Measurements from ENCODE around the gene TAF5L.

The TAF5L gene

GRCh38 chr1:229625915-229626831 is at the start of gene TAF5L, which contains the start of gene URB2:
Gene TAF5L, minus strand, starts transcription at chr1:229626122. Its CDS starts 11,640 bp downstream, at chr1:229614482.
Gene URB2, plus strand, starts transcription at chr1:229626247. Its CDS starts 1,387 bp downstream, at chr1:229627634.
- peak; percentile 85 to 86 for DNase-seq

- no peak for DNase-seq
These were observed 49.5 kb upstream of the TAF5L start for GRCh38 chr1:229675396-229675795.

DNA sequence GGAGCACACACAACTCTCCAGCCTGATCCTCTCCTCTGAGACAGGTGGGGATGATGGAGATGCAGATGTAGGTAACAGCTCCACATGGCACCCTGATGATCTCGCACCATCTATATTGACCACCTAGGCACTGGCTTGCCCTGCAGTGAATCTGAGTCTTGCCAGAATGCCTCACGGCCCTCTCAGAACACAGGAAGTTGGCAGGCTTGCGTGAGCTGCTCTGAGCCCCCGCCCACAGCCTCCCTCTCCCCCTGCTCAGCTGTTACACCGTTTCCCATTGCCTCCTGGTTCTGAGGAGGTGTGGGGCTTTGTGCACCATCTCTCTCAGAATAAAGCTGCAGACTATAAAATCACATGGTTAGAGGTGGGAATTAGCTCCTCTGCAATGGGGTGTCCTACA is 48.1 kb upstream of the TAF5L start:
- DNase-seq: no peak

GRCh38 chr1:229672246-229672645 is 46.3 kb upstream of the TAF5L start:
- DNase-seq: no peak

DNA sequence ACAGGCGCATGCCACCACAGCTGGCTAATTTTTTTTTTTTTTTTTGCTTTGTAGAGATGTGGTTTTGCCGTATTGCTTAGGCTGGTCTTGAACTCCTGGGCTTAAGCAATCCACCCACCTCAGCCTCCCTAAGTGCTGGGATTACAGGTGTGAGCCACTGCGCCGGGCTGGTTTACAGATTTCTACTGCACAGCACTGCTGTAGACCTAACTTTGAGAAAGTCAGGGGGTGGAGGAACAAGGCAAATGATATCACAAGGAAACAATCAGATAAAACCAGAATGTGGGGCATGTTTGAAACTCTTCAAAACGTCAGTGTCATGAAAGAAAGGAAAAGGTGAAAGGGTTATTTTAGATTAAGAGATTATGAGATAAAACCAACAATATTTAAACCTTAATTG is 45.4 kb upstream of the TAF5L start:
- DNase-seq: no peak

GRCh38 chr1:229669333-229669732 is 43.4 kb upstream of the TAF5L start:
- no peak for DNase-seq

GRCh38 chr1:229666585-229666984 is 40.7 kb upstream of the TAF5L start:
- no peak for DNase-seq

DNA sequence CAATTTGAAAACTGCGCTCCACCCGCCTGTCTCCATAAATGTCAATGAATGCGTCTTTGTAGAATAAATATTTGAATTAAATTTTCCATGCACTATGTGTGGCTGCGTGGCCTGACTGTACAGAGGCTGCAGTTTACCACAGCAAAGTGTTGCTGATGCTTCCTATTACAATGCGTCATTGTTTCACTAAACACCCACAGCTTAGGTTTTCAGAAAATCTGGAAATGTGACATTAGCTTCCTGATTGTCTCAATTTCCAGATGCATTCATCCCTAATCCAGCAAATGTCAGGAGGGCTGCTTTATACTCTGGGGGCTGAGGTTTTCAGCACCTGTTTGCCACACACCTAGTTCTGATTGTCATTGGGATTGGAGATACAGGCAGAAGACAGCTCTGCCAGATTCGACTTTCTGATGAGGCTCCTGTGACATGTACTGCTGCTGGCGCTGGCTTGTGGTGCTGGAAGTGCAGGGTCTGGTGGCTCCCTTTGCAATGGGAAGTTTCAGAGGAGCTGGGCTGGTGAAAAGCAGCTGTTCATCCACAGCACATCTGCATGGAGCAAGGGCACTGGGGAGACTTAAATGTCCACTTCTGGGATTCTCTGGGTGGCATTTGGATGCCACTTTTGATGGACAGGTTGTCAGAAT is 40.1 kb upstream of the TAF5L start:
- DNase-seq: no peak

DNA sequence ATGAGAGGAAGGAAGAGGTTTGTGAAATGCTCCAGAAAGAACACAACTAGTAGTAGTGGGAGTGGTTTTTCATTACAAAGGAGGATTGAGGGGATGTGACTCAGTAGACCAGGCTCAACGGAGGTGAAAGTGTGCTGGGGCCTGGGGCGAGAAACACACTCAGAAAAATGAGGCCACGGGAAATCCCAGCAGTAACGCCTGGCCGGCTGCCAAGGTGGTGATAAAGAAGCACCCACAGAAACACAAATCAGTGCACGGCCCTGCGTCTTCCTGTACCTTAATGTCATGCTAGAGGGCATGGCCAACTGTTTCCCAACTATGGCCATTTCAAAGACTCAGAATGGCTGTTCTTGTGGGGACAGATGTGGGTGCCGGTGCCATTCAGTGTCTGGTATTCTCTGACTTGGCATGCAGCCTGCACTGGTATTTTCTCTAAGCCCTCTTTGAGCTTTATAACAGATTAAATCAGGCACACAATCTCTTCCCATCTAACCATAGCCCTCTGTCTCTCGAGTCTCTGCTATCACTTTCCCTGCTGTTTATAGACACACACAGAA is 38.3 kb upstream of the TAF5L start:
- no peak for DNase-seq

DNA sequence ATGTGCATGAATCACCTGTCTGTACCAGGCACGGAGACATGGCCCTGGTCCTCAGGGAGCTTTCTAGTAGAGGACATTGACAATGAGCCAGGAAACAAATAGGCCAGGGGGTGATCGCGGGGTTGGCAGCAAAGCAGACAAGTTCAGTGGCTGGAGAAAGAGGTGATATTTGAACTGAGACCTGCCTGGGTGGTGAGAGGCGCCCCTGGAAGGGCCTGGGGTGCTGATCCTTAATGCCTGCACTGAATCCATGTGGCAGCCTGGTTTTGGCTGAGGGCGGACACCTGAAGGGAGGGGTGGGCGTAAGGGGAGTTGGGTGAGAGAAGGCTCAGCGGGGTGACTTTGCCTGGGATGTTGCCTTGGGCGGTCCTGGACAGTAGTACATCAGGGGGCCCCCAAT is 36.0 kb upstream of the TAF5L start:
- DNase-seq: no peak

DNA sequence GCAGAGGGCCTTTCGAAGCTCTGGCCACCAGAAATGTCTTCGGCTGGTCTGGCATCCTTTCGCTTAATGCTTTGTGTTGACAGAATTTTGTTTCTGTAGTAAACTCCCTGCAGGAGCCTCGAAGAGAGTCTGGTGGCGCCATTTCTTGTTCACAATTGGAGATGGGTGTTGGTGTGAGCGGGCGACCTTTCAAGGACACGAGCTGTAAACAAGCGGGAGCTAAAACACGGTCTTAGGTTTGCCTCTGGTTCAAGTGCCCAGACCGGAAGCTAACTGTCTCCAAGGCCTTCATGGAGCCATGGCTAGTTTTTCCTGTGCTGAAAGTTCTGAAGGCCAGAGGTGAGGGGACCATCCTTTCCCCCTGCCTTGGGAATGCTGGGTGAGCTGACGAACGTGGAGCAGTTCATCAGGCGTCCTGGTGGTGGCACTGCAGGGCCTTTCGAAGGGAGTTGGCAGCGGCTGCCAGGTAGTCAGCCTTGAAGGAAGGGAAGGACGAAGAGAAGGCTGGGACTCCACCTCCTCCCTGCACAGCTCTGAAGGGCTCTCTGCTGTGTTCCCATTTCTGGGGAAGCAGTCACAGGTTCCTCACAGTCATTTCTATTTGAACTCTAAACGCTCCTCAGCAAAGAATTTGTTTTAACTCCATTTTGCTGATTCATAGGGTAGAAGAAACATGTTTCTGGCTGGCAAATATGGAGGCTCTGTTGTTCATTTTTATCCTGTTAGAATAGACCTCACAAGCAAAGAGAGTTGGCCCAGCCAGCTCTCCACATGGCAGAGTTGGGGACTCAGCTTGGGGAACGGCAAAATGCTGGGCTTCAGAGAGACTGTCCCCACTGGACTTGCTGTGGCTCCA is 35.3 kb upstream of the TAF5L start:
- peak; percentile 29 to 68 for DNase-seq

DNA sequence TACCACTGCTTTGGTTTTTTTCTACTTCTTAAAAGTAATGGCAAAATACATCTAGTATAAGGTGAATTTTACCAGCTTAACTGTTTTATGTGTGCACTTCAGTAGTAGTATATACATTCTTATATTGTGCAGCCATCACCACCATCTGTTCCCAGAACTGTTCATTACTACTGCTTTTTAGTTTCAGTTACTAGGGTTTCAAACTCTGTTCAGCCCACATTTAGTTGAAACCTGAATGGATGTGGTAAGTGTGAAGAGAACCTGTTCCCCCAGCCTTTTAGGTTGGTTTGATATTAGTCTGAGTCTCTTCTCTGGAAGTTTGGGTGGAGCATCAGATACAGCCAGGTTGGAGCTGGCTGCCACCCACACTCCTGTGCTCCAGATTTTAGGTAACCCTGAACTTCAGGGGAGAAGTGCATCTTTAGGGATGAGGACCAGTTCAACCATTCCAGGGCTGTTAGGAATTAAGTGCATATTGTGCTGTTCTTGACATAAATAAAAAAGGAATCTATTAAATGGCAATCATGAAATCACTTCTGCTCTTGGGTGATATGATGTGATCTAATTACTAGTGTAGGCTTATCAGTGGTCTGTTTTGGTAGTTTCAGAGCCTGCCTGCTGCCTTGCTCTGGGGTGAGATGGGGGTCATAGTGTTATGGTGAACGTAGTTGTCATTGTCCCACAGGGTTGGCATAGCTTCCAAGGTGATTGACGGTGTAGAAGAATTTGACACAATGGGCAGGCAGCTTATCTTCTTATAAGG is 32.3 kb upstream of the TAF5L start:
- DNase-seq: no peak

- no peak for DNase-seq
These were observed 29.9 kb upstream of the TAF5L start for GRCh38 chr1:229655781-229656180.

DNA sequence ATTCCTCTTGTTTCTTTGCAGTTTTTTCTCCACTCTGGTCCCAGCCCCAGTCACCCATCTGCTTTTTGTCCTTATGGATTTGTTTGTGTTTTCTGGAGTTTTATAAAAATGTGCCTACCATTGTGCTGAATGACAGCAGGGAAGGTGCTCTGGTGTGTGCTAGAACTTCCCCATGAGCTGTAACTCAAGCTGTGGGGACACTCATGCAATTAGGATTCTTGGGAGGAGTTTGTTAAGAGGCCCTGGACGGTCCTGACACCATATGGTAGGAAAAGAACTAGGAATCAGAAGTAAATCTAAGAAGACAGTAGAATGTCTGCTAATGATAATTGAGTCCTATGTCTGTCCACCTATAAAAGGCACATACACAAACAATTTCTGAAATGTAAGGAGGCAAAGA is 27.5 kb upstream of the TAF5L start:
- no peak for DNase-seq

- no peak for DNase-seq
These were observed 25.6 kb upstream of the TAF5L start for GRCh38 chr1:229651546-229651945.

DNA sequence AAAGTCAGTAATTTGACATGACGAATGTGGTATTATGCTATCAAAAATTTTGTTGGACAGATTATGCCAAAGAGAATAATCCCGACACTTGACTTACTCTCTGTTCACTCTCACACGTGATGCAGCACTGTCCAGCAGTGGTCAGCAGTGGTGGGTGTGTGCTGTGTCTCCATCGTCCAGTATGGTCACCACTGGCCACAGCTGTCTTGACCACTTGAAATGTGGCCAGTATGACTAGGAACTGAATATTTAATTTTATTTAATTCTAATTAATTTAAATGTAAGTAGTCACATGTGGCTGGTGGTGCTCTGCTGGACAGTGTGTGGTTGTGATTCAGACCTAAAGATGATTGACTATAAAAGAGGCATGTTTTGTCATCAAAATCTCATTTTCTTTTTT is 24.1 kb upstream of the TAF5L start:
- no peak for DNase-seq

DNA sequence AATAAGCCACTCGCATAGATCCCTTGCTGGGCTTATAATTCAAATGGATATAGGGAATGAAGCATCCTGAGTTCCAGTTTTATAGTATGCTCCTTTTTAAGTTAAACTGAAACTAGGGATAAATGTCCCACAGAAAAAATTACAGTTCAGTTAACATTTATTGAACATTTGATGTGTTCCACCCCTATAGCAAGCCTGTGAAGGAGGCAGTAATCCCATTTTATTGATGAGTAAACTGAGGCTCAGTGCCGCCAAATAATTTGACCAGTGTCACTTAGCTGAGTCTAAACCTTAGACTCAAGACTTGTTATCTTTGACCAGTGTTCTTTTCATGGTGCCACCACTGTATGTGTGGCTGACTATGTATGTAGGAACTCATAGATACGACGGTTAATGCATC is 22.5 kb upstream of the TAF5L start:
- DNase-seq: no peak

DNA sequence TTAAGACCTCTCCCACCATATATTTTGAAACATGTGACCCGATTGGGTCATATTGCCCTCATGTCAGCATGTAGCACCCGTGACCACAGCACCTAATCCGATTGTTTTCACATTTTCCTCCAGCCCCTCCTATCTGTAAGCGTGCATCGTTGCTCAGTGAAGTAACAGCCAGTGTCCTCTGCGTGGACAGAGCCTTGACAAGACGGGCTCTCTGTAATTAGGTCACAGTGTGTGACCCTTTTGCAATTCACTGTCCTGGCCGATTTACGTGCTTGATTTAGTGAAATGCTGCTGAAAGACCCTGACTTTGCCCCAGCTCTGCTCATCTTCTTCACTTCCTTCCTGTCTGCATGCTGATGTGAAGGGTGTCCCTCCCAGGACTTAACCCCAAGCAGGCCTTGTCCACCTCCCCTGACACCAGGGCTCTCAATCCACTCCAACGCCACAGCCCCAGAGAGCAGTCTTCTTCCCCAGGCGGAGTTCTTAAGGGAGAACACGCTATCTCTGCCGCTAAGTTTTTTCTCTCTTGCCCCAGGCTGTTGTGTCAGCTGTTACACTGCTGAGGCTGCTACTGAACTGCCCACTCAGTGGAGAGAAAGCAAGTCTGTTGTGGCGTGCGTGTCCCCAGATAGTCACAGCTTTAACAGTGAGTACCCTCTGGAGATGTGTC is 19.5 kb upstream of the TAF5L start:
- DNase-seq: no peak

DNA sequence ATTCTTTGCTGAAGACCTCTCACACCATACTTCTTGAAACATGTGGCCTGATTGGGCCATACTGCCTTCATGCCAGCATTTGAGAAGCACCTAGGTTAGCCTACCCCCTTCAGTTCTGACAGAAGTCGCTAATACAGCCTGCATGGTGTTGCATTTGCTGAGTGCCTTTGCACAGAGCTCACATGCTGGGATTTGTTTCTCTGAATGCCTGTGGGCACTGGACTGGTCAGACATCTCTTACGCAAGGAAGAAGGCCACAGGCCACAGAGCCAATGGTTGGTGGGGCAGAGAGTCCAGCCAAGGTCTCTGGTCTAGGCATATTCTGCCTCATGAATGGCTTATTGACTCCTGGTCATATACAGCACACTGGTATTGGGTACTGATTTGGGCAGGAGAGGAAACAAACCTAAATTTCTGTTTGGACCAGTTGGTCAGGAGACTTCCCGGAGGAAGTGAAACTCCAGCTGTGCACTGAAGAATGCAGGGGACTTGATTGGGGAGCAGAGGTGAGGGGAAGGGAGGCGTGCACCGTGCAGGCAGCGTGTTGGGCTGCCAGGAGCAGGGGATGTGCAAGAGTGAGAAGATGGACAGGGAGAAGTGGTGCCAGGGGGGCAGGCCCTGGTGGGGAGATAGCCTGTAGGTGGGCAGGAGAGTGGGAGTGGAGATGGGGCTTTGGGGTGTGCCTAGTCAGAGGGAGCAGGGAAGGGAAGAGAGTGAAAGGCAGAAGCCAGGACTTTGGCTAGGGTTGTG is 18.2 kb upstream of the TAF5L start:
- peak; percentile 15 to 31 for DNase-seq

GRCh38 chr1:229642970-229643369 is 17.0 kb upstream of the TAF5L start:
- DNase-seq: no peak

- DNase-seq: no peak
These were observed 16.5 kb upstream of the TAF5L start for GRCh38 chr1:229642376-229642775.

All from inflammatory macrophage treated with lipopolysaccharide for 1 hour (primary cell).